A549 (cell line): ENCODE results near the gene USP15.

Source experiments
- CEBPB ChIP-seq, 2 experiments: fragments of >200 bp in 1 of 2; sonication (Bioruptor Twin) in 1 of 2; formaldehyde crosslinking in 1 of 2; IDR thresholded peaks; 2 replicates each; pipeline ENCODE4 v1.6.1; 2012 to 2016
- EP300 ChIP-seq, 2 experiments: fragments of >200 bp; sonication (Bioruptor Twin); formaldehyde crosslinking; IDR thresholded peaks; 2 replicates in 1 of 2; 3 replicates in 1 of 2; pipeline ENCODE4 v1.6.1; 2016 to 2017
- JUN ChIP-seq, 2 experiments: fragments of >200 bp; sonication (Bioruptor Twin); formaldehyde crosslinking; IDR thresholded peaks; 2 replicates in 1 of 2; 3 replicates in 1 of 2; pipeline ENCODE4 v1.6.1; 2016 to 2017
- MAFK ChIP-seq: fragments of 450-650 bp; IDR thresholded peaks from 2 replicates; pipeline ENCODE4 v1.6.1; 2014; ENCODE audit not compliant: partially characterized antibody
- POLR2A ChIP-seq: IDR thresholded peaks from 2 replicates; pipeline ENCODE4 v1.6.1; 2012; ENCODE audit warnings: mild to moderate bottlenecking, low read length
- RAD21 ChIP-seq, 2 experiments: fragments of >200 bp in 1 of 2; sonication (Bioruptor Twin) in 1 of 2; formaldehyde crosslinking in 1 of 2; IDR thresholded peaks in 1 of 2; conservative IDR thresholded peaks in 1 of 2; 2 replicates in 1 of 2; 3 replicates in 1 of 2; pipeline ENCODE4 v1.6.1; 2012 to 2018; ENCODE audit warnings: inconsistent platforms in 1 of 2
- REST ChIP-seq: fragments of 200-600 bp; sonication (generic); IDR thresholded peaks from 2 replicates; pipeline ENCODE4 v1.6.1; 2016; ENCODE audit warnings: antibody characterized with exemption, mild to moderate bottlenecking, moderate library complexity
- RNF2 ChIP-seq: fragments of 200-600 bp; sonication (generic); IDR thresholded peaks from 2 replicates; pipeline ENCODE4 v1.6.1; 2016; ENCODE audit warnings: low read depth, mild to moderate bottlenecking, antibody characterized with exemption, moderate library complexity, borderline replicate concordance
- SREBF2 ChIP-seq: fragments of 450-650 bp; IDR thresholded peaks from 2 replicates; pipeline ENCODE4 v1.6.1; 2014; ENCODE audit warnings: mild to moderate bottlenecking, moderate library complexity
- ZC3H11A ChIP-seq: fragments of 450-650 bp; IDR thresholded peaks from 2 replicates; pipeline ENCODE4 v1.6.1; 2014; ENCODE audit warnings: antibody characterized with exemption, mild to moderate bottlenecking
- TF ChIP-seq, protein P1 (sequence below): fragments of >200 bp; sonication (Bioruptor Twin); formaldehyde crosslinking; IDR thresholded peaks from 3 replicates; pipeline ENCODE4 v1.5.1; 2016

GRCh38 chr12:62335796-62336195 is 75.6 kb downstream of the USP15 start:
- TF ChIP-seq REST, result no peak
- TF ChIP-seq POLR2A, result no peak
- no peak for TF ChIP-seq ZC3H11A
- TF ChIP-seq, protein P1, sequence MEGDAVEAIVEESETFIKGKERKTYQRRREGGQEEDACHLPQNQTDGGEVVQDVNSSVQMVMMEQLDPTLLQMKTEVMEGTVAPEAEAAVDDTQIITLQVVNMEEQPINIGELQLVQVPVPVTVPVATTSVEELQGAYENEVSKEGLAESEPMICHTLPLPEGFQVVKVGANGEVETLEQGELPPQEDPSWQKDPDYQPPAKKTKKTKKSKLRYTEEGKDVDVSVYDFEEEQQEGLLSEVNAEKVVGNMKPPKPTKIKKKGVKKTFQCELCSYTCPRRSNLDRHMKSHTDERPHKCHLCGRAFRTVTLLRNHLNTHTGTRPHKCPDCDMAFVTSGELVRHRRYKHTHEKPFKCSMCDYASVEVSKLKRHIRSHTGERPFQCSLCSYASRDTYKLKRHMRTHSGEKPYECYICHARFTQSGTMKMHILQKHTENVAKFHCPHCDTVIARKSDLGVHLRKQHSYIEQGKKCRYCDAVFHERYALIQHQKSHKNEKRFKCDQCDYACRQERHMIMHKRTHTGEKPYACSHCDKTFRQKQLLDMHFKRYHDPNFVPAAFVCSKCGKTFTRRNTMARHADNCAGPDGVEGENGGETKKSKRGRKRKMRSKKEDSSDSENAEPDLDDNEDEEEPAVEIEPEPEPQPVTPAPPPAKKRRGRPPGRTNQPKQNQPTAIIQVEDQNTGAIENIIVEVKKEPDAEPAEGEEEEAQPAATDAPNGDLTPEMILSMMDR, result no peak
- no peak for TF ChIP-seq EP300 (IDR thresholded peaks at IDR 0.05)
- no peak for TF ChIP-seq JUN (IDR thresholded peaks at IDR 0.05)
- no peak for TF ChIP-seq RAD21 (conservative IDR thresholded peaks at IDR 0.05 in 1 of 2, IDR thresholded peaks at IDR 0.05 in 1 of 2)
- no peak for TF ChIP-seq SREBF2
- TF ChIP-seq RNF2, result no peak
- no peak for TF ChIP-seq CEBPB (IDR thresholded peaks at IDR 0.05)
- no peak for TF ChIP-seq MAFK
